Body of pancreas (tissue), 4 donors: ENCODE data around the gene TTC7B.

Experiments used
- CTCF ChIP-seq, 7 experiments: fragments of 450-650 bp in 4 of 7; fragments of 200-600 bp in 3 of 7; sonication (generic) in 3 of 7; IDR thresholded peaks; one replicate each; pipeline ENCODE4 v1.5.1; 2016 to 2019; ENCODE audit warnings: antibody characterized with exemption in 7 of 7
- POLR2A ChIP-seq, 3 donors: fragments of 450-650 bp; IDR thresholded peaks; one replicate each; pipeline ENCODE4 v1.6.1; 2016; ENCODE audit warnings: antibody characterized with exemption in 3 of 3, mild to moderate bottlenecking in 2 of 3

GRCh38 chr14:90796329-90796728 lies 19.9 kb downstream of the TTC7B start:
- TF ChIP-seq POLR2A (IDR thresholded peaks at IDR 0.05) (no peak), CTCF (IDR thresholded peaks at IDR 0.05) (no peak)
